NCI-H345 treated with DMSO at 0.1 percent for 48 hours (cell line): ENCODE measurements around the gene SLC6A20.
A peak's percentile ranks its signal among the peaks of the same experiment; 100 is the strongest.

Experiments used
- DNase-seq: peaks from one replicate; lab custom pipeline; 2025; ENCODE audit not compliant: unreplicated experiment; lab: John Stamatoyannopoulos, UW

SLC6A20 gene

DNA sequence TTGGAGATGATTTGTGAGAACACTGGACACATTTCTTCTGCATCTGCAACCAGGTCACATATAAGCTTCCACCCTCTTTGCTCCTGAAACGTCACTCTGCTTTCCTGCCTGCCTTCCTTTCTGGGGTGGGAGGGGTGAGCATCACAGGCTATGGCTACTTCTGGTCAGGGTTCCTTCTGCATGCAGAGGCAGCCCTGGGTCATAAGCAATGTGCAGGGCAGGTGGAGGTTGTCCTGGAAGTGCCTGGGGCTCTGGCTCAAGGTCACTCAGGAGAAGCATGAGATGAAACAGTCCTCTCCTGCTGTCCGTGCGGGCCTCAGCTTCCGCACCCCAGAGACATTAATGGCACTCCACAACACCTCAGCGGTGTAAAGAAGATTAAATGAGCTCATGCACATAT is 15.1 kb downstream of the SLC6A20 start:
- DNase-seq: no peak

DNA sequence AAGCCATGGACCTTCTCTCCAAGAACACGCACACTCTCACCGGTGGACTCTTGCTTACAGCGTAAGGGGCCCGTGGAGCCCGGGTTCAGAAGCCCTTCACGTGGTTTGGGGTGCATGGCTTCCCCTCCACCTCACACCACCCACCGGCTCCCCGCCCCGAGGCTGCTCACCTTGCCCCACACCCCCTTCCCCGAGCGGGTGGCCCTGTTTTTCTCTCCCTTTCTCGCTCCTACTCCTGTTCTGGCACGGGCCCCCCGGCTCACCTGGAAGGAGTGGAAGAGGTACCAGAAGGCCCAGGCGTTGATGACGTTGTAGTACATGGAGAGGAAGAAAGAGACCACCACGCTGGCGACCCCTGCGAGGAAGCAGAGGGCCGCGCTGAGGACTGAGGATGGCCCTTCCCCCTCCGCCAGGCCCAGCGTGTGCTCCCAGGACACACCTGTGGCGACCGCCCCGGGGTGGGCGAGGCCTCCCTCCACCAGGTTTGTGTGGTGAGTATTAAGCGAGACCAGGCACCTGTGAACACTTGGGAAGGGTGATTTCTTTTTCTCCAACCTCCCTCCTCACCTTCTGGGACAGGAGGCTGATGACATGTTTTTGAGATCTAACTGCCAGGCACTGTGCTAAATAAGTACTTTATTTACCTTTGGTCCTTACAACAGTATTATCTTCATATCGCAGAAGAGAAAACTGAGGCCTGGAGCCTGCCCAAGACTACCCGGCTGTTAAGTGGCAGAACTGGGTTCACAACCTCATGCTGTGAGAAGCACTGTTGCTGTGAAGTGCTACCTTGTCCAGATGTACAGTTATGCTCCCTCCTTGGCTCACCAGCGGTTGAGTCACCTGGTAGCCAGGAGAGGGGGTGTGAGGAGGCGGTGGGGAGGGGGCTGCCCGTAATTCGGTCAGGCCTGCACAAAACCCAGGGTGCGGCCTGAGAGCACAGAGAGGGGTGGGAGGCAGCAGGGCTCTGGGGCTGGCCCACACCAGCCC is 16.3 kb downstream of the SLC6A20 start:
- DNase-seq: no peak

DNA sequence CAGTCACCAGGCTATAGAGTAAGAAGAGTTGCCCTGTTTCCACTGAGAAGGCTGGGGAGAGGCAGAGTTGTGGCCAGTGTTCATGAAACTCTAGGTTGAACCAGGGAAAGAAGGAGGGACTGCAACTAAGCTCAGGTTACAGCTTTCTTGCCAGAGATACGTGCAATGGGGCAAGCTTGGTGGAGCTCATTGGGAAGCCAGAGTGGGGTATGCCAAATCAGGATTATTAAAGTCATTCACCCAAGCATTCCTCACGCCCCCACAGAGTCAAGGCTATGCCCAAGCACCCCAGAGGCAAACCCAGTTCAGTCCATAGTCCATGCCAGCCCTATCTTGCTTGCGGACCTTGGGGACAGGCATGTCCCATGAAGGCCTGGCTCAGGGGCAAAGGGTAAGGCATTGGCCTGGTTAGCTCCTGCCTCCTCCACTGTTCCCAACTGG is 17.6 kb downstream of the SLC6A20 start:
- DNase-seq: no peak

DNA sequence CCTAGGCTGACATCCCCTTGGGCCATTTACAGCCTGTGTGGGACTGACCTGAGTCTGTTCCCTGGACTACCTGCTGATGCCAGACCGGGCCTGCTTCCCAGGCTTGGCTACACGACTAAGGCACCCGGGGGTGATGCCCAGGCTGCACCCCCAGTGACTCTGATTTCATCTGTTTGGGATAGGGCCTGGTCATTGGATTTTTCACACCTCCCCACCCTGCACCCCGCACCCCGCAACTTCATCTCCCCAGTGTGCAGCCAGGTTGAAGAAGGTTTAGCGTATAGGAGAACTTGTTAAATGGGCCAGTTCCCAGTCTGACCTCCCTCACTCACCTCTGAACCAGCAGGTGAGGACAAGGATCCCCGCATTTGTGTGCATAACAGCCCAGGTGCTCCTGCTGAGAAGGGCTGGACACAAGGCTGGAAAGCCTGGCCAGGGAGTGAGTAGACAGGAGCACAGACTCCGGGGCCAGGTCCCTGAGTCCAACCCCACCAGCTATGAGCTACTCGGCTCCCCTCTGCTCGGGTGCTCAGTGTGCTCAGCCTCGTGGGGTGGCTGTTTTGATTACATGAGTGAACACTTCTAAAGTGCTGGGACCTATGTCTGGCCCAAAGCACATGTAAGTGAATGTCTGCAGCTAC is 18.5 kb downstream of the SLC6A20 start:
- no peak for DNase-seq

DNA sequence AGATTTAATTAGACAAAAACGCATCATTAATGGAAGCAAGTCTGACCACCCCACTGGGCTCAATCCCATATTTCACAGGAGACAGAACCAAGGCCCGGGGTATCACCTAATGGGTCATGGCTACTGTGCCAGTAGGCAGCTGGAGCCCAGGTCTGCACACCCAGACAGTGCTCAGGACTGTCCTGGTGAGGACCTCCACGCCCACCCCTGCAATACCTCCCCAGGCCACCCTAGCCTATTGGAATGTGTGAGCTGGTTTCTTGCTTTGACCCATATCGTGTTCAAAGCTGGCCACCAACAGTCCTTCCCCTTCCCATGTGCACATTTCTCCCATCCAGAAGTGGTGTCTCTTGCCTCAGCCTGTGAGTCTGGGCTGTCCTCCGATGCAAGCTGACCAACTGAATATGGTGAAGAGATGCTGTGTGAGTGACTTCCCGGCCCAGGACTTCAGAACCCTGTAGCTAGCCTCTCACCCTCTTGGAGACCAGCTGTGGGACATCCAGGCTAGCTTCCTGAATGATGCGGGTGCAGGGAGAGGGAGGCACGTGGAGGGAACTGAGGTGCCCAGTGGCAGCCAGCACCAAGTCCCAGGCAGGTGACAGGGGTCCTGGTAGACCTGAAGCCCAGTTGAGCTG is 19.1 kb downstream of the SLC6A20 start:
- no peak for DNase-seq

DNA sequence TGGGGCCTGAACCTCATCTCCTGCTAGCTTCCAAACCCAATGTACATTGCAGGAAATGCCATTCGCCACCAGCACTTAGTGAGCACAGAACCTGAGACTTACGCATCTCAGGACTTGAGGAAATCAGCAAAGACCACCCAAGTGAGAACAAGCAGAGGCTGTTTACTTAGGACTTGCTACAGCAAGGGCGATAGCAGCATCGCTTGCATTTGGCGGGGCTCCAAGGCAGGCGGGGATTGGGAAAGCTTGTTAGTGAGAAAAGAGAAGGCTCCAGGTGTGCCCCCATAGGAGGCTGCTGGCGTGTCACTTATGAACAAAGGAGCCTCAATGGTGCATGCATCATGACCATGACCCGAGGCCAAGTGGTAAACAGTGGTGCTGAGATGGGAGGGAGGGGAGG is 19.7 kb downstream of the SLC6A20 start:
- peak; percentile 83 for DNase-seq

DNA sequence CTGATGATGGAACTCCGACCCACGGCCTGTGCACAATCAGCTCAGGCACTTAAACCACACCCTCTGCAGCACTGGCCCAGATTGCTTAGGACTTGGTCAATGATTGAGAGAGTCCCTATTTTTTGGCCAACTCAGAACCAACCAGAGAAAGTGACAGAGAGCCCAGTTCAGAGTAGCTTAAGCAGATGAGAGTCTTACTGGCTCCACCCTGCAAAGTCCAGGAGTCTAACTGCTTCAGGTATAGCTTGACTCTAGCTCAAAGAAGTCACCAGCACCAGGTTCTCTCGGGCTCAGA is 20.1 kb downstream of the SLC6A20 start:
- no peak for DNase-seq

DNA sequence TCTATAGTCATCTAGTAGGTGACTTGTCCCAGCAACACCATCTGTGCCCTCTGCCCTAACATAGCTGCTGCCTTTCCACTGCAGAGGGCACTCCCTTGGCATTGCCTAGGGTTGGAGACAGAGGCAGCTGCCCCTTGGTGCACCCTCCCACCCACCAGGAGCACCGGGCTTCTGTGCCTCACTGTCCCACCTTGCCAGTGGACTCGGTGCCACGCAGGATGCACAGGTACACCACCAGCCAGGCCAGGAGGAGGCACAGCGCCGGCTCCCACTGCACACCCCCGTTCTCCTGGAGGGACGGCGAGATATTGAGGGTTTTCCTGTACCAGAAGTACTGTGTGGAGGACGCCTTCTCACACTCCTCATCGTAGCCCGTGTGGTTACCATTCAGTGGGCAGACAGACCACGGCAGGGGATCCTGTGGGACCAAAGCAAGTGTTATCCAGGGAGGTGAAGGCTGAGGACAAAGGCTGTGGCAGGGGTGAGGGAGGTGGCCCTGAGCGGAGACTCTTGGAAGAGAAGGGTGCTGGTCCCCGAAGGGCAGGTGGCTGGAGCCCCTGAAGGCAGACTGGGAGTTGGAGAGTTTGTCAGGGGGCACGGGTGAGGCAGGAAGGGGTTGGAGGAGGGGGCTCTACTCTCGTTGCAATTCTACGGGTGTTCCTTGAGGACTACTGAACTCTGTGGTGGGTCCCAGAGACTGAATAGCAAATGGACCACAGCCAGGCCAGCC is 20.6 kb downstream of the SLC6A20 start:
- no peak for DNase-seq

DNA sequence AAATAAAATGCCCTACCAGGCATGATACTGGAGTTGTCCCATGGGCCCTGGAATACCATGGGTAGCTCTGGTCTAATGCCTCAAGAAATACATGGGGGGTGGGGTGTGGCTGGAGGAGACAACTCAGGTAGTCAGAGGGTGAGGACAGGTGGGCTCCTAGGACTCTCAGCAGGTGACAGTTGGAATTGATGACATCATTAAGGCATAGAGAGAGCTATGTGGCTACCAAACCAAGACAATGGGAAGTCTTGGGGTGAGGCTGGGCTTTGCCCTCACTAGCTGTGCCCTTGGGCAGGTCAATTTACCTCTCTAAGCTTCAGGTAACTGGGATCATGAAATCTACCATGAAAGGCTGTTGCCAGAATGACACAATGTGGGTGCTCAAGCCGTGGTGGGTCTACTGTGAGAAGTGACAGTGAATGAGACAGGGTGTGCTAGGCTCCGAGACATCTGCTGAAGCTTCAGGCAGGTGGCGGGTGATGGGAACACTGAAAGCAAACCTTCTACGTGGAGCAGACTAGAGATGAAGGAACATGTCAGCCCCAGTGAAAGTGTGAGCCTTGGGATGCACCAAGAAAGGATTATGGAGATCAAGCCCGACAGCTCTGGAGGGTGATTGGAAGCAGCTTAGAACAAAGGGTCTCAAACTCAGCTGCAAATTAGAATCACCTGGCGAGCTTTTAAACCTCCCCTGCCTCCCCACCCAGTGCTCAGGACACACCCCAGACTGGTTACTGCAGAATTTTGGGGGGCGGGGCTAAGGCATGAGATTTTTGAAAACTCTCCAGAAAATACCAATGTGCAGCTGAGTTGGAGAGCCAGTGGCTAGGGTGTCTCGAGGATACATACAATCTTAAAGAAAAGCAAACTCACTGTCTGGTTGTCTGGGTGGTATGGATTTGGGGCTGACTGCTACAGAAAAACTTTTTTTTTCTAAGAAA is 21.5 kb downstream of the SLC6A20 start:
- DNase-seq: no peak

DNA sequence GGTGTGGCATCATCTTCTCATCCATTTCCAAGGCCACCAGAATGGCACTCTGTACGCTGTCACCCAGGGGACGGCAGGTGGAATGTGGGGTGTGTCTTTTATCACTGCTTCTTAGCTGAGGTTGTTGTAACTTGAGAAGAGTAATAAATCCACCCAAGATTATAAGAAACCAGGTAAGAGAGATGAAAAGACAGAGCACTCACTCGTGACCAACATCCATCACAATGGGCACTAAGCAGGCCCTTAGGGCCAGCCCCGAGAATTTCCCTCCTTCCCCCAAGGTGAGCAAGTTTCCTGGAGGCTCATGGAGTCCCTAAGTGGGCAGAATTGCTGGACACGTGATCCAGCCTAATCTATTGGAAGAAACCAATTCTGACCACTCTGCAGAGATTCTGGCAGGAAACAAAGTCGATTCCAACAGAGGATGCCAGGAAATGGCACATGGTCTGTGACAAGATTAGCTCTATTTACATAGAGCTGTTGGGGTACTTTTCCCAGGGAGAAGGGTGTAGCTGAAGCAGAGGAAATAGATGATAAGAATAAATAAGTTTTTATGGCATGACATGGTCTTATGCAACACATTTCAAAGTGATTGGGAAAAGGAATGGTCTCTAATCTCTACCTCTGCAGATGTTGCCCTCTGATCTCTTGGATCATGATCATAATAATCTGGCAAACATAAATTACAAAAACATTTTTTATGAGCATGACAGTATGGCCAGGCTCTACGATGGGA is 22.5 kb downstream of the SLC6A20 start:
- DNase-seq: no peak

DNA sequence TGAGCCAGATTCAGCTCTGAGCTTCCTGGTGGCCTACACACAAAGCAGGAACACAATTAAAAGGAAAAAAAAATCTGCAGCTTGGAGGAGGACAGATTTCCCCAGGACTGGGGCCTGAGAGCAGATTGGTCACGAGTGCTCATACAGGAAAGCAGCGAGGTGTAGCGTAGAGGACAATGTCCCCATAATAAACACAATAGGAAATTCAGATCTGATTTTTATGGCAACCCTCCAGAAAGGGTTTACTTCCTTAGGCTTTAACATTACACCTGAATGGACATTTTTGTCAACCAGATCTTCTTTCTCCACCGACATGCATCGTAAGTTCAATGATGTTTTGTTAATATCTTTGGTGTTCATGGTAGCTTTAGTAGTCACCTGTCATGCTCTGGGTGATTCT is 23.3 kb downstream of the SLC6A20 start:
- no peak for DNase-seq

DNA sequence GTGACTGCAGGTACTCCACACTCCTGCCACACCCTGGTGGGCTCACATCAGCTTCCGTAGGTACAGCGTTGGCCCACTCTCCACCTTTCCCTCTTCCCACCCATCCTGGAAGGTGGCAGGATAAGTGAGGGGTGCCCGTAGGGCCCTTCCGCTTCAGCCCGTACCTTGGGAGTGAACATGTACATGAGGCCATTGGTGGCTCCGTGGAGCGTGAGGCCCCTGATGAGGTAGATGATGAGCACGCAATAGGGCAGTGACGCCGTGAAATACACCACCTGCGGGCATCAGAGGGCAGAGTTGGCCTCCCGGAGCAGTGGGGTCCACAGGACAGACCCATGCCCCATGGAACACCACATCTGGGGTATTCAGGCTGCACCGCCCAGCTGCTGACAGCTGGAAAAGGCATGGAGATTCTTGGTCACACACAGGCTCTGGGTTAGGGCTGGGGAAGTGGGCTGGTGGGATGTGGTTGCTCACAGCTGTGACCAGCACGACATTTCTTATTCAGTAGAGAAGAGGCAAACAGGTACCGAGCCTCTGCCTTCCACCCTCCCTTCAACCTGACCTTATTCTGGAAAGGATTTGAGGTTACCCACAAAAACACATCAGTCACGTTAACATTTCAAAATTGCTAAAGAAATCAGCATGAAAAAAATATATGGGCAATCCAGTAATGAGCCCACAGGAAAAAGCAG is 23.8 kb downstream of the SLC6A20 start:
- DNase-seq: no peak

DNA sequence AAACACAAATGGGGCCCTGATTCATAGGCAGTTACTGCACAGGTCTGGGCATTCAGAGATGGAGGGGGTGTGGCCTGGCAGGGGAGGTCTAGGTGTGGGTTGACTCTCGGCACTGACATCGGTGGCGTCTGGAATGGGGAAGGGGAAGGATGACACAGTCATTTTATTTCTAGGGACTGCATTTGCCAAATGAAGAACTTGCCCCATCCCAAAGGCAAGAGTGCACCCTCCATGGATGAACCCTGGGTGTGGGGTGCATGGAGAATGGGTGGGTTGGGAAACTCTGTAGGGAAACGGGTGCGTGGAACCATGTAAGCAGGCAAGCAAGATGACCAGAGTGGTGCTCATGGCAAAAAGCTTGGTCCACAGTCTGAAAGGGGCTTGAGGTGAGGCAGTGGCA is 24.5 kb downstream of the SLC6A20 start:
- DNase-seq: no peak

DNA sequence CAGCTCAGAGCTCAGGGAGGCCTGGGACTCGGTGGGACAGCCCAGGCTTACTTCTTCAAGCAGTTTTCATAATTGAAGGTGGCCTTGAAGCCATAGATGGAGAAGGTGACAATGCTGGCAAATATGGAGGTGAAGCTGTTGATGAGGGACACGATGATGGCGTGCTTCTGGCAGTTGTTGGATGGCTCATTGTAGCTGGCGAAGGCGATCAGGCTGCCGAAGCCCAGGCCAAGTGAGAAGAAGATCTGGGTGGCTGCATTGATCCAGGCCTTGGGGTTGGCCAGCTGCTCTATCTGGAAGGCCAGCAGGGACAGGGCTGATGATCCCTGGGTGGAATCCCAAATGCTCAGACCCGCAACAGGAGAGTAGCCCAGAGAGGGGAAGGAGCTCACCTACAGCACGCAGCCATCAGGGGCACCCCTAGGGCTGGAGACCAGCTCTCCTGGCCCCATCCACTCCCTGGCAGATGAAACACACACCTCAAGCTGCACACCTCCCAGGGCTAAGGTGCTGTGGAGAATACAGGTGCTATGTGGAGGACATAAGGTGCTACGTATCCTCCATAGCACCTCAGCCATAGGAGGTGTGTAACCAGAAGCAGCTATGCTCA is 25.1 kb downstream of the SLC6A20 start:
- DNase-seq: no peak

DNA sequence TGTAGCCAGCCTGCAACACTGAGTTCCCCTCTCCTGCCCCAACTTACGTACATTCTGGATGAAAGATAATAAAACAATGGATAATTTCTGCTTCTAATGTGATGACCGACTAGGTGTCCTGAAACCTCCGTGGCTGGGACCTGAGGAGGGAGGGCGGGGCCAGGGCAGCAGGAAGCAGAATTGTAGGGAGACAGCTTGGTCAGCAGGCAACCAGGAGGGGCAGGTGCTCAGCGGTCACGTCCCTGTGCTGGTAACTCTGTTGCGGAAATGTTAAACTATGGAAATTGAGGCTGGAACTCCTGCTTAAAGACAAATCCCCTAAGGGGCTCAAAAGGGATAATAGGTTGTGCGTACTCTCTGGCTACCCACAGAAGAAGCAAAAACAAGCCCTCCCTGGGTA is 30.4 kb downstream of the SLC6A20 start:
- DNase-seq: no peak

DNA sequence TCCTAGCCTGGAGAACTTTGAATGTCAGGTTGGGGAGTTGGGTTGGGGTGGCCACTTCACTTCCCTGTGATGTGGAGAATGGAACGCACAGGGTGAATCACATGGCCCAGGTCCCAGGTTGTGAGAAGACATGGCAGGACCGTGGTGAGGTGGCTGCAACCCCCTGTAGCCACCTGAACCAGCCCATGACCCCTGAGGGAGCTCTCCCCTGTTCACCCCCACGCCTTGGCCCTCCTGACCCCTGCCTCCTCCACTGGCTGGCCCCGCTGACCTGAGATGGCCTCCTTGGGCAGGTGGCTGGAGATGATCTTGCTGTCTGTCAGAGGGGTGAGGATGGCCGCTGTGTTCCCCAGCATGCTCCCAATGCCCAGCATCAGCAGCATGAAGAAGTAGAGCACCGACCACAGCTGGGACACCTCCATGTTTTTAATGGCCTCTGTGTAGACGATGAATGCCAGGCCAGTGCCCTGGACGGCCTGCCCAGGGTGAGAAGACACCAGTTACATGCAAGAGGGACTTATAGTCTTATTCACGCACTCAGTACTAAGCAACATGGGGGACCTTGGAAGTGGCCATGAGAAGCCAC is 31.0 kb downstream of the SLC6A20 start:
- DNase-seq: no peak

DNA sequence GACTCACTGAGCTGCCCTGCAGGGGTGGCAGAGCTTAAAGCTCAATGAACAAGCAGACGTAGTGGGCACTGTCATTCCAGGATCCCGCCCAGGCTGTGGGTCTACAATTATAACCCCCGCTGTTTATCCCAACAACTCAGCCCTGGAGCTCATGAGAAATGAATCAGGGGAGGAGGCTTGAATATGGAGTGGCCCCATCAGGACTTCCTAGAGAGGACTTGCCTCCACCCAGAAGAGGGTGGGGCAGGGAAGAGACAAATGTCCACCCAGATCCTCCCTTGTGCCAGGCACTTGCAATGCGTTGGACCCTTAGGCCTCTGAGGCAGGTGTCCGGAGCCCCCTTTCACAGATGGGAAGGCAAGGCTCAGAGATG is 33.0 kb downstream of the SLC6A20 start:
- no peak for DNase-seq

DNA sequence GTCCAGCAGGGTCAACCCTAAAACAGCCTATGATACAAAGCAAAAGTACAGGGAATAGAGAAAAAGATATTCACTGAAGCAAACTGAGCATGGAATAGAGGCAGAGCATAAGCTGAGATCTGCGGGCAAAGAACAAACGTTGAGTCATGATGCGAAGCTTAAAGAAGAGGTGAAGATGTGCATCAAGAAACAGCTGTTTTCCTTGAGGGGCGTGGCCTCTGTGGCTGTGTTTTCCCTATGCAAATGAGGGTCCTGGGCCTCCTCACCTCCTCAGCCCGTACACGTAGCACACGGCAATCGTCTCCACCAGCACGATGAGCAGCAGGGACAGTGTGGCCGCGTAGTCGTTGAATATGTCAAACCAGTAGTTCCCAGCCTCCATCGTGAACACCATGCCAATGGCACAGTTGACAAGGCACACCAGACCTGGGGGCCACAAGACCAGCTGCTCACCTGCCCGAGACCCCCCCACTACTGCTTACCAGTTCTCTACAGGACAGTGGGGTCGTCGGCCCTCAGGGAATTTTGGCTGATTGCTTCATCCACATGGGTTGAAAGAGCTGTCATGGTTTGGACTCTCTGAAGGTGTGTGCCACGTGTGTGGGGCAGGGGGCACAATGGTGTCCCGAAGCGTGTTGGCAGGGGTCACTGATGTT is 33.6 kb downstream of the SLC6A20 start:
- DNase-seq: no peak
